ENCODE results near the gene HSD17B12.
"Not testable (repeated sequence)": the region's sequence is repeated elsewhere in the genome, so short reads cannot be mapped to it uniquely, and the experiment has no call there.

Gene HSD17B12

GRCh38 chr11:43738600-43739409, 58.3 kb downstream of the HSD17B12 start:
- DNase-seq (ENCODE audit: insufficient read length, low spot score) (no peak), FAIRE-seq (no peak)

DNA sequence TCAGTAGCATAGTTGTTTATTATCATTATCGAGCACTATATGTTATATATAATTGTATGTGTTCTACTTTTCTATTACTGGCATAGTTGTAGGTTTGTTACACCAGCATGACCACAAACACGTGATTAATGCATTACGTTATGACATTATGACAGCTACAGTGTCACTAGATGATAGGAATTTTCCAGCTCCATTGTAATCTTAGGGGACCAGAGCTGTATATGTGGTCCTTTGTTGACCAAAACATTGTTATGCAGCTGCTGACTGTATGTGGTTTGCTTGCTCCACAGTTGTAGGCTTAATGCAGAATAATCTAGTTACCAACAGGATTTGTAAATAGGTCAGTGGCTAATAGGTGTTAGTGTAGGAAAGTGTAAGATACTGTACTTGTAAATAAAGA, 66.1 kb downstream of the HSD17B12 start:
- peak; percentile 23 for FAIRE-seq
- no peak for DNase-seq (ENCODE audit: insufficient read length, low spot score)

DNA sequence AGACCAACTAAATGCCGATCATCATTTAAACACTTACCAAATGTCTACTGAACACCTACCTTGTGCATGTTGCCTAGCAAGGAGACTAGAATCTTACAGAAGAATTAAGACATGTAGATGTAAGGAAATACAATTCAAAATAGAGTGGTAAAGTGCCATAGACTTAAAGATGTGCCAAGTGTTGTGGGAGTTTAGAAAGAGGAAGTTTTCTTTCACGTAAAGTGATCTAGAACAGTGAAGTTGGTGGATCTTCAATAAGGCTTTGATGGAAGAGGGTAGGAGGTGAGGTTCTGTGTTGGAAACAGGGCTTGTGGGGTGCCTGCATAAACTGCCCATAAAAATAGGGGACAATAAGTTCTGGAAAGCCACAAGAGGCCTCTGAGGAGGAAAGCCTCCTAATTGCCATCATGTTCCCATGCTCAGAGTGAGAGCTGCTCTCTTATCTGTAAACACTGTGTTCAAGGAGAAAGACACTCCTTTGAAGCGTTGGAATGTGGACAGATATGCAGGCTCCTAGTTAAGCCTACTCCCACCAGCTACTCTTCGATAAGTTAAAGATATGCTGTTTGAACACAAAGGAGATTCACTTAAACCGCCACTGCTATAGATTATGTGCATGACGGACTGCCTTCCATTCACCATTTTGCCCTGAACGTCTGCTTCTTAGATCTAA, 66.7 kb downstream of the HSD17B12 start:
- FAIRE-seq (no peak), DNase-seq (ENCODE audit: insufficient read length, low spot score) (no peak)

DNA sequence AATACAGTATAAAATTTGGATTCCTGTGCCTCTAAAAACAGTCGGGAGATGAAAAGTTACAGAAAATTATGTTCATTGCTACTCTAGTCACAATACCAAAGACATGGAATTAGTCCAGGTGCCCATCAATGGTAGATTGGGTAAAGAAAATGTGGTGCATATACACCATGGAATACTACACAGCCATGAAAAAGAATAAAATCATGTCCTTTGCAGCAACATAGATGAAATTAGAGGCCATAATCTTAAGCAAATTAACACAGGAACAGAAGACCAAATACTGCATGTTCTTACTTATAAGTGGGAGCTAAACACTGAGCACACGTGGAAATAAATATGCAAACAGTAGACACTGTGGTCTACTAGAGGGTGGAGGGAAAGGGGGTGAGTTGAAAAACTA, 67.6 kb downstream of the HSD17B12 start:
- DNase-seq (ENCODE audit: insufficient read length, low spot score) (no peak), FAIRE-seq (no peak)

GRCh38 chr11:43751726-43752125, 71.2 kb downstream of the HSD17B12 start:
- DNase-seq (ENCODE audit: insufficient read length, low spot score) = no peak

DNA sequence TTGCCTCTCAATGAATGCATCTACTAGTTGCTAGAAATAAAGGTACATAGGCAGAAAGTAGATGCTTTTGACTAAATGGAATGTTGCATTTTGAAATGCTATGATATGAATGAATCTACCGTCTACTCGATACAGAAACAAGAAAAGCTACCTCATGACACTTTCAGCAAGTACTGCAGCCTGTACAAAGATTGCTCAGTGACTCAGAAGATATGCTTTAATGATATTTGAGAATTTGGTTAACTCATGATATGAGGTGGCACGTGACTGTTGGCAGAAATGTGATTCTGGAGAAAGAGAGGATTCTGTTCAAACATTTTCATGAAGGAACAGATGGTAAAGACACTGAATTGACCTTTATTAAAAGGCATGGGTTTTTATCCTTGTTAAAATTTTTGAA, 76.0 kb downstream of the HSD17B12 start:
- DNase-seq (ENCODE audit: insufficient read length, low spot score) = no peak
- FAIRE-seq = no peak

More at GRCh38 chr11:43751726-43752125, 71.2 kb downstream of the HSD17B12 start:
- no peak for FAIRE-seq

GRCh38 chr11:43758927-43759326, 78.4 kb downstream of the HSD17B12 start:
- DNase-seq (ENCODE audit: insufficient read length, low spot score) (no peak), FAIRE-seq (peak; percentile 49)

DNA sequence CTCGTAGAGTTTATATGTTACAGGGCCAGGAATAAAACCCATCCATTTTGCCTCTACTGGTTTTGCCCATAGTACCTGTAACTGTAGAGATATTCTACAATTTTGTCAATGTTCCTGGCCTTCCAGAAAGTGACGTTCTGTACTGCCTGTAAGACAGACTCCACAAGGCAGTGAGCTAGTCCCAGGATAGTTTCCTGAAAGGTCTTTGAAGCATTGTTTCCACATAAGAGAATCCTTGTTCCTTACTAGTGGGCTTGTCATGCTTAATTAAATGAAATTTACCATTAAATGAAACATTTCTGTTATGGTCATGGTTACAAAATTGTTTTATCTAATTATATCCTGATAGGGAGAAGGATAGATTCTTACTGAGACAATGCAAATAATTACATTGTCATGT, 80.4 kb downstream of the HSD17B12 start:
- no peak for DNase-seq (ENCODE audit: insufficient read length, low spot score)
- no peak for FAIRE-seq

DNA sequence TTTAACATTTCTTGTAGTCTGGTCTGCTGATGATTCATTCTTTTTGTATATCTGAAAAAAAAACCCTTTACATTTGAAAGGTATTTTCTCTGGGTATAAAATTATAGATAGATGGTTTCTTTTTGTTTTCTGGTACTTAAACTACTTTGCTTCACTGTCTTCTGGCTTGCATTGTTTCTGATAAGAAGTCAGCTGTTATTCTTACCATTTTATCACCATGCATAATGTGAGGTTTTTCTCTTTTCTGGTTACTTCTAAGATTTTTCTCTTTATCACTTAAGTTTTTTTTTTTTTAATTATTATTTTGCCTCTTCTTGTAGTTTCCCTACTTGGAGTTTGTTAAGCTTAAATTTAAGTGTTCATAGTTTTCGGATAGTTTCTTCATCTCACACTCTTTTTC, 84.7 kb downstream of the HSD17B12 start:
- FAIRE-seq (no peak), DNase-seq (ENCODE audit: insufficient read length, low spot score) (no peak)

GRCh38 chr11:43768654-43769053, 88.1 kb downstream of the HSD17B12 start:
- not testable (repeated sequence) for FAIRE-seq; DNase-seq (ENCODE audit: insufficient read length, low spot score)

DNA sequence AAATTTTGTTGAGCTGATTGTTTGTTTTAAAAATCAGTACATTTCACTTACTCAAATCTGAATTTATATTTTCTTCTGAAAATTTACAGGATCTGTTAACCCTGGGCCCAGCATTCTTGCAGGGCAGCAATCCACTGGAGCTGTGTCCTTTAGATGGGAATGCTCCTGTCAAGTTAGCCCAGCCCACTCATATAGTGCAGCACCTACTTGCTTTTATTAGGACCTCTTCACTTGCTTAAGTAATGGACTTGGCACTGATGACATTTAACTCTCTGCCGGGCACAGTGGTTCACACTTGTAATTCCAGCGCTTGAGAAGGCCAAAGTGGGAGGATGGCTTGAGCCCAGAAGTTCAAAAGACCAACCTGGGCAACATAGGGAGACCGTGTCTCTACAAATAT, 89.6 kb downstream of the HSD17B12 start:
- no peak for DNase-seq (ENCODE audit: insufficient read length, low spot score)
- FAIRE-seq = no peak

- DNase-seq (ENCODE audit: insufficient read length, low spot score) (no peak), FAIRE-seq (no peak)
Observed at GRCh38 chr11:43772733-43773132, 92.2 kb downstream of the HSD17B12 start.

DNA sequence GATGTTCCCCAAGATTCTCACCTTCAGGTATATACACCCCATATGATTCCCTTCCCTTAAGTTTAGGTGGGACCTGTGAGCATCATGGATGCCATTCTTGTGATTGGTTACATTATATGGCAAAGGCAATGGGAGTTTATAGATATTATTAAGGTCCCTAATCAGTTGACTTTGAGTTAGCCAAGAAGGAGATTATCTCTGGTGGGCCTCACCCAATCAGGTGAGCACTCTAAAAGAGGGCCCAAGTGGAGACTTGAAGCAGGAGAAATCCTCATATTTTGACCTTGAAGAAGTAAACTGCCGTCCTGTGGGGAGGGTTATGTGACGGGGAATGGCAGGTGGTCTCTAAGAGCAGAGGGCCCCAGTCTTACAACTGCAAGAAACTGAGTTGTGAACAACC, 94.2 kb downstream of the HSD17B12 start:
- FAIRE-seq = no peak

DNA sequence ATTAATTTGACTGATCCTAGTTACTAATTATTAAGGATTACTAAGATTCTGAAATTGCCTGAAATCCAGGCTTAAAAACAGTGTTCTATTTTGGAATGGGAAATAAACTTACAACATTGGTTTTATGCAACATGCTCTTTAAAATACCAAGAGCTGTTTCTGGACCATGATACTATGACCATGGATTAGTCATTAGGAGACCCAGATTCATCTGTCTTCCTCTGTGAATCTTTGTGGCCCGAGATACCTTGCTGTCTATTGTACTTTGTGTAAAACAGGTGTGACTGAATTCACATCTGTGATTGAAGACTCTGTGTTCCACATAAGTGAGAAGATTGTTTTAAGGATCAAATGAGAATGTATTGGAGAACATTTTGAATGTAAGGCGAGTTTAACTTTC, 98.8 kb downstream of the HSD17B12 start:
- DNase-seq (ENCODE audit: insufficient read length, low spot score) (no peak), FAIRE-seq (no peak)

More for the DNA sequence above, 94.2 kb downstream of the HSD17B12 start:
- DNase-seq (ENCODE audit: insufficient read length, low spot score) = no peak

GRCh38 chr11:43784301-43784700, 103.8 kb downstream of the HSD17B12 start:
- FAIRE-seq = no peak
- DNase-seq (ENCODE audit: insufficient read length, low spot score) = no peak

DNA sequence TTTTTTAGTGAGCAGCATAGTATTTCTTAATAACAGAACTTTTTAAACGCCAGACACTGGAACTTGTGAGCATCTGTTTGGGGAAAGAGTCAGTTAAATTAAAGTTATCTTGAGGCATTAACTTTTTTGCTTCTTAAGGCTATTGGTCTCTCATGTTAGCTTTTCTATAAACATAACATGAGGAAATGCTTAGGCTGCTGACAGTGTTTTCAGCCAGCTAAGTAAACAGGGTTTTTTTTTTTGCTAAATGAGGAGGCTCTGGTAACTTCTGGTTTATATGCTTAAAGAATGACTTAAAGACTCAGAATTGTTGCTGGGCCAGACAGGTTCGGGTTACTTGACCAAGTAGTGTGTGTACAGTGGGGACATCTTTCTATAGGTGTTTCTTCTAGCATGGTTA, 104.3 kb downstream of the HSD17B12 start:
- FAIRE-seq = no peak

GRCh38 chr11:43785318-43785717, 104.8 kb downstream of the HSD17B12 start:
- FAIRE-seq (no peak), DNase-seq (ENCODE audit: insufficient read length, low spot score) (no peak)

More for the DNA sequence above, 104.3 kb downstream of the HSD17B12 start:
- no peak for DNase-seq (ENCODE audit: insufficient read length, low spot score)

DNA sequence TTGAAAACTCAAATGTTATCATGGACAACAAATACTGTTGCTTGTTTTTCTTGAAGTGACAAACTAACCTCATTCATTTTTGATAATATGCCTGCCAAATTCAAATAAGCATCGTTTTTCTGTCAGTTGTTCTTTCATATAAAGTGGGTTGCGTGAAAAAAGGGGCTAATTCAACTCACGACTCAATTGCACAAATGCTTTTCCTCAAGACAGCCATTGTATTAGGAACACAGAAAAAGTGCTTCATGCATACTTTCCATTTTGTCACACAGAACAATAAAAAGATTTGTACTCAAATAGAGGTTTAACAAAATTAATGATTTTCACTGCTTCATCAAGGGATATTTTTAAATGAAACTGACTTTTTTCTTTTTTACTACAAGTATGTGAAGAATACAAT, 105.5 kb downstream of the HSD17B12 start:
- DNase-seq (ENCODE audit: insufficient read length, low spot score) = no peak
- no peak for FAIRE-seq

DNA sequence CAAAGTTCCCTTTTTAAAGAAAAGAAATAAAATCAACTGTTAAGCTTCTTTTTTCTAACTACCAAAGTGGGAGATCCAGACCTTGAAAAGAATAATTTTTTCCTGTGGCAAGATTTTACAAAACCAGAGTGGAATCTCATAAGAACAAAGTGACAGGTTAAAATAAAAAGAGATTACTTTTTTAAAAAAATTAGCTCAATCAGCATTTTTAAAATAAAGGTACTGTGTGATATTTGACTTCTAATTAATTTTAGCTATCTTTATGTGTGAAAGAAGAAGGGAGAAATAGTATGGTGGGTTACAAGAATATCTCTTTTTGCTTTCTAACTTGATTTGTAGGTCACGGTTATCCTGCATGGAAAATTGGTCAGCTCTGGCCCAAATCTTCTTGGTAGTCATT, 107.3 kb downstream of the HSD17B12 start:
- no peak for FAIRE-seq

GRCh38 chr11:43788421-43788820, 107.9 kb downstream of the HSD17B12 start:
- DNase-seq (ENCODE audit: insufficient read length, low spot score) (no peak), FAIRE-seq (no peak)

More for the DNA sequence above, 107.3 kb downstream of the HSD17B12 start:
- no peak for DNase-seq (ENCODE audit: insufficient read length, low spot score)

GRCh38 chr11:43789700-43790443, 109.3 kb downstream of the HSD17B12 start:
- no peak for FAIRE-seq
- no peak for DNase-seq (ENCODE audit: insufficient read length, low spot score)

Measured in GM19239 (cell line).